DOHH2 (cell line): ENCODE data around the gene MAB21L3.

Source experiments
- EZH2phosphoT487 ChIP-seq: fragments of 200-600 bp; sonication (generic); IDR thresholded peaks from 2 replicates; pipeline ENCODE4 v1.6.1; 2017; ENCODE audit warnings: borderline replicate concordance, mild to moderate bottlenecking, antibody characterized with exemption, low read length, moderate library complexity, mixed read lengths
- TF ChIP-seq, protein P1 (sequence below): fragments of 200-600 bp; sonication (generic); IDR thresholded peaks from one replicate; pipeline ENCODE4 v1.5.1; 2014; ENCODE audit warnings: antibody characterized with exemption, mild to moderate bottlenecking, low read depth, low read length; ENCODE audit not compliant: poor library complexity, severe bottlenecking

DNA sequence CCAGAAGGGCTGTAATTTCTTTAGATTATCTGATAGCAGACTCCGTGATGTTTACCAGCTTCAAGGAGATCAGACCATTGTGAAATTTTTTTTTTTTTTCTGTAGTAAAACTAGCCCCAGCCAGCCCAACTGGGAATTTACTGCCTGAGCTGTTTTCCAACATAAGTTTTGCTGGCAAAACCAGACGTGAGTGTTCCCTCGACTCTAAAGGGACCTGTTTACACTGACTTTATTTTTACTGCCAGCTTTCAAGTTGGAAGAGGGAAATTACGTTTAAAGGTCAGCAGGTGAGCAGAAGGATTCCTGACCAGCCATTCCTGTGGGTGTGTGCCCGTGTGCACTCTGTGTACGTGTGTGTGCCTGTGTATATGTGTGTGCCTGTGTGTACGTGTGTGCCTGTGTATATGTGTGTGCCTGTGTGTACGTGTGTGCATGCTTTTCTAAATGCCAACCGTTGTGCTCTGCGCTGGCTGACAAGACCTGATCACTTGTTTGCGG lies 374 bp downstream of the MAB21L3 start:
- TF ChIP-seq, protein P1, sequence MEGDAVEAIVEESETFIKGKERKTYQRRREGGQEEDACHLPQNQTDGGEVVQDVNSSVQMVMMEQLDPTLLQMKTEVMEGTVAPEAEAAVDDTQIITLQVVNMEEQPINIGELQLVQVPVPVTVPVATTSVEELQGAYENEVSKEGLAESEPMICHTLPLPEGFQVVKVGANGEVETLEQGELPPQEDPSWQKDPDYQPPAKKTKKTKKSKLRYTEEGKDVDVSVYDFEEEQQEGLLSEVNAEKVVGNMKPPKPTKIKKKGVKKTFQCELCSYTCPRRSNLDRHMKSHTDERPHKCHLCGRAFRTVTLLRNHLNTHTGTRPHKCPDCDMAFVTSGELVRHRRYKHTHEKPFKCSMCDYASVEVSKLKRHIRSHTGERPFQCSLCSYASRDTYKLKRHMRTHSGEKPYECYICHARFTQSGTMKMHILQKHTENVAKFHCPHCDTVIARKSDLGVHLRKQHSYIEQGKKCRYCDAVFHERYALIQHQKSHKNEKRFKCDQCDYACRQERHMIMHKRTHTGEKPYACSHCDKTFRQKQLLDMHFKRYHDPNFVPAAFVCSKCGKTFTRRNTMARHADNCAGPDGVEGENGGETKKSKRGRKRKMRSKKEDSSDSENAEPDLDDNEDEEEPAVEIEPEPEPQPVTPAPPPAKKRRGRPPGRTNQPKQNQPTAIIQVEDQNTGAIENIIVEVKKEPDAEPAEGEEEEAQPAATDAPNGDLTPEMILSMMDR: no peak
- no peak for TF ChIP-seq EZH2phosphoT487
